Activated naive CD4-positive, alpha-beta T cell treated with anti-CD3 and anti-CD28 coated beads for 36 hours (primary cell): Measurements from ENCODE around the gene STOX1. TPM values are rescaled to one million over a fixed set of nuclear protein-coding genes. Genes with fewer than 3 reads are reported as not detected.
"Not testable (repeated sequence)": the region's sequence is repeated elsewhere in the genome, so short reads cannot be mapped to it uniquely, and the experiment has no call there.

Source experiments
- CTCF ChIA-PET: fragments of 350-600 bp; sonication (Branson Sonifier 250); formaldehyde crosslinking; loops from one replicate; lab custom pipeline; 2021; ENCODE audit warnings: antibody characterized with exemption; lab: Charles Lee
- DNase-seq: peaks from one replicate; pipeline ENCODE4 v3.0.0-alpha.2; 2020
- H3K27ac Mint-ChIP-seq: one replicate; pipeline ENCODE4 v1.8.0; 2021; ENCODE audit warnings: mild to moderate bottlenecking, mixed read lengths
- H3K27me3 Mint-ChIP-seq: one replicate; pipeline ENCODE4 v1.8.0; 2021; ENCODE audit warnings: low read depth, mixed read lengths
- H3K36me3 Mint-ChIP-seq: one replicate; pipeline ENCODE4 v1.8.0; 2021; ENCODE audit warnings: low read depth, mixed read lengths
- H3K4me1 Mint-ChIP-seq: one replicate; pipeline ENCODE4 v1.8.0; 2021; ENCODE audit warnings: low read depth, mixed read lengths
- H3K4me3 Mint-ChIP-seq: one replicate; pipeline ENCODE4 v1.8.0; 2021; ENCODE audit warnings: mild to moderate bottlenecking, moderate library complexity, mixed read lengths
- H3K9me3 Mint-ChIP-seq: one replicate; pipeline ENCODE4 v1.8.0; 2021; ENCODE audit warnings: mixed read lengths
- intact Hi-C: fragments of 100-400 bp; cut with micrococcal nuclease; formaldehyde crosslinking; loops from one replicate; pipeline ENCODE4 v1.15.1; 2023
- total RNA-seq, 2 experiments: library from RNA; stranded (reverse); gene quantifications; one replicate each; pipeline ENCODE4 v1.2.3, GENCODE V29; 2021

The STOX1 gene
- total RNA-seq, 2 experiments from 2014 or later = 0.38 to 0.42 TPM

DNA sequence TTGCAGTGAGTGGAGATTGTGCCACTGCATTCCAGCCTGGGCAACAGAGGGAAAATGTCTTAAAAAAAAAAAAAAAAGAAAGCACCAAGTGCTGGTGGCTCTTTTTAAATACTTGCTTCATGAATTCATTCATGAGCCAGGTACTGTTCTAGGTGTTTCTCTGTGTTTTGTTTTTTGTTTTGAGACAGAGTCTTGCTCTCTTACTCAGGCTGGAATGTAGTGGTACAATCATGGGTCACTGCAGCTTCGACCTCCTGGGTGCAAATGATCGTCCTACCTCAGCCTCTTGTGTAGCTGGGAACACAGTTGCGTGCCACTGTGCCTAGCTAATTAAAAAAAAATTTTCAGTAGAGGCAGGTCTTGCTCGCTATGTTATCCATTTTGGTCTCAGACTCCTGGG is 5.3 kb downstream of the STOX1 start:
- H3K4me1 Mint-ChIP-seq = peaks cover 6% of the 10 kb centered on the region
- no peak overlapping the region for H3K27ac Mint-ChIP-seq
- no peak for DNase-seq
- no peaks in the 10 kb centered on the region for H3K27me3 Mint-ChIP-seq
- H3K9me3 Mint-ChIP-seq = no peaks in the 10 kb centered on the region
- no peaks in the 10 kb centered on the region for H3K36me3 Mint-ChIP-seq
- CTCF ChIA-PET = no interaction called here
- intact Hi-C loops = no loop called here
- H3K4me3 Mint-ChIP-seq = no peak overlapping the region

DNA sequence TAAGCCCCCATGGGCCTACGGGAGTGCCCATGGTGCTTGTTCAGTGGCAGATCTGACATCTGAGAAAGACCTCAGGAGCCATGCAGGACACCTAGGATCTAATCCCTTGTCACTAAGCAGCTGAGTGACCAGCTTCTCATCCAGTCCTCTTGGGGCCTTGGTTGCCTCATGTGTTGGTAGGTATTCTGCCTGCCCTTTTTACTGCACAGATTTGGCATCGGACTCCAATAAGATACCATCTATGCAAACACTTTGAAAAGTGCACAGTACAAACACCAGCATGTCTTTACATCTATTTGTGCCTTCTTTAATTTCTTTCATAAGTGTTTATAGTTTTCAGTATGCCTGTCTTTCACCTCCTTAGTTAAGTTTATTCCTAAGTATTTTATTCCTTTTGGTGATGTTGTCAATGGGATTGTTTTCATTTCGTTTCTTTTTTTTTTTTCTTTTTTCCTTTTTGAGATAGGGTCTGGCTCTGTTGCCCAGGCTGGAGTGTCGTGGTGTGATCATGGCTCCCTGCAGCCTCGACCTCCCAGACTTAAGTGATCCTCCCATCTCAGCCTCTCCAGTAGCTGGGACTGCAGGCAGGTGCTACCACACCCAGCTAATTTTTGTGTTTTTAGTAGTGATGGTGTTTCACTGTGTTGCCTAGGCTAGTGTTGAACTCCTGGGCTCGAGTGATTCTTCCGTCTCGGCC is 10.4 kb downstream of the STOX1 start:
- intact Hi-C loops = no loop called here
- no peaks in the 10 kb centered on the region for H3K36me3 Mint-ChIP-seq
- H3K27ac Mint-ChIP-seq = no peak overlapping the region
- H3K4me3 Mint-ChIP-seq = no peak overlapping the region
- no peaks in the 10 kb centered on the region for H3K9me3 Mint-ChIP-seq
- no peaks in the 10 kb centered on the region for H3K27me3 Mint-ChIP-seq
- DNase-seq = no peak
- no peaks in the 10 kb centered on the region for H3K4me1 Mint-ChIP-seq
- CTCF ChIA-PET = interaction anchor here (0.8 kb wide), 1 partner anchor 489 kb away, joined by 4 read pairs; no protein-coding TSS in a partner anchor

DNA sequence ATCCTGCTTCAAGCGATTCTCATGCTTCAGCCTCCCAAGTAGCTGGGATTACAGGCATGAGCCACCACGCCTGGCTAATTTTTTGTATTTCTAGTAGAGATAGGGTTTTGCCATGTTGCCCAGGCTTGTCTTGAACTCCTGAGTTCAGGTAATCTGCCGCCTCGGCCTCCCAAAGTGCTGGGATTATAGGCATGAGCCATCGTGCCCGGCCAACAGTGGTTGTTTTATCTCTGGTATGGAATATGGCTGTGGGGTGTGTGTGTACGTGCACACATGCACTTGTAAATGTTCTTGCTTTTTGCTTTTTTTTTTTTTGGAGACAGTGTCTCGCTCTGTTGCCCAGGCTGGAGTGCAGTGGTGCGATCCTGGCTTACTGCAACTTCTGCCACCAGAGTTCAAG is 13.3 kb downstream of the STOX1 start:
- H3K9me3 Mint-ChIP-seq, intact Hi-C loops, H3K36me3 Mint-ChIP-seq, CTCF ChIA-PET, DNase-seq, H3K27me3 Mint-ChIP-seq, H3K4me3 Mint-ChIP-seq, H3K4me1 Mint-ChIP-seq, H3K27ac Mint-ChIP-seq: not testable (repeated sequence)

DNA sequence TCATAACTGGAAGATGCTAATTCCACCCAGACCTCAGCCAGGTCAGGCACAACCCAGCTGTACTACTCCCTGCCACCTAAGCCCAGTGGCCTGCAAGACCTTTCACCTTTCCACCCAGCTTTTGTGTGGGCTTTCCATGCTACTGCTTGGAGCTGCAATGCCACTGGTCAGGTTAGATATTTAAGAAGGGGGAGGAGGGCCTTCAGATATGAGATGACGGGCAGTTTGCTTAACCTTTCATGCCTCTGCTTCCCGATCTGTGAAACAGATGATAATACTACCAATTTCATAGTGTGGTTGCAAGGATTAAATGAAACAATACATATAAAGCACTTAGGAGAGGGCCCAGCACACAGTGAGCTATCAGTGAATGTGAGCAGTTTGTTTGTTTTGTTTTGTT is 20.9 kb downstream of the STOX1 start:
- intact Hi-C loops = no loop called here
- H3K36me3 Mint-ChIP-seq = no peaks in the 10 kb centered on the region
- no peaks in the 10 kb centered on the region for H3K9me3 Mint-ChIP-seq
- H3K27me3 Mint-ChIP-seq = no peaks in the 10 kb centered on the region
- no peak overlapping the region for H3K27ac Mint-ChIP-seq
- DNase-seq = no peak
- H3K4me1 Mint-ChIP-seq = no peaks in the 10 kb centered on the region
- no peak overlapping the region for H3K4me3 Mint-ChIP-seq
- CTCF ChIA-PET = interaction anchor here (0.6 kb wide), 1 partner anchor 268 kb away, joined by 4 read pairs; no protein-coding TSS in a partner anchor

DNA sequence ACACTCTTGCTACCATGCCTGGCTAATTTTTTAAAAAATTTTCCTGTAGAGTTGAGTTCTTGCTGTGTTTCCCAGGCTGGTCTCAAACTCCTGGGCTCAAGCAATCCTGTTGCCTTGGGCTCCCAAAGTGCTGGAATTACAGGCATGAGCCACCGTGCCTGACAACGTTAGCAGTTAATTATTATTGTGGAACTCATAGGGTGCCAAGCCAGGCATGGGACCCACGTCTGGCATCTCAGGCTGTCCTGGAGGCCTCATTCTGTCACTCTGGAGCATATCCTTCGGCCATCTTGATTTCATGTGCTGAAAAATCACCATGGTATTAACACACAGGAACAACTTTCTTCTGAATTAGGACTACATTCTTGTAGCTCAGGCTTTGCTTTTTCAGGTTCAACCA is 21.5 kb downstream of the STOX1 start:
- Mint-ChIP-seq H3K27ac (no peak overlapping the region), H3K4me3 (no peak overlapping the region), H3K4me1 (no peaks in the 10 kb centered on the region), H3K36me3 (no peaks in the 10 kb centered on the region), H3K9me3 (no peaks in the 10 kb centered on the region), H3K27me3 (no peaks in the 10 kb centered on the region)
- CTCF ChIA-PET = interaction anchor here (0.6 kb wide), 1 partner anchor 267 kb away, joined by 4 read pairs; no protein-coding TSS in a partner anchor
- intact Hi-C loops = no loop called here
- no peak for DNase-seq

DNA sequence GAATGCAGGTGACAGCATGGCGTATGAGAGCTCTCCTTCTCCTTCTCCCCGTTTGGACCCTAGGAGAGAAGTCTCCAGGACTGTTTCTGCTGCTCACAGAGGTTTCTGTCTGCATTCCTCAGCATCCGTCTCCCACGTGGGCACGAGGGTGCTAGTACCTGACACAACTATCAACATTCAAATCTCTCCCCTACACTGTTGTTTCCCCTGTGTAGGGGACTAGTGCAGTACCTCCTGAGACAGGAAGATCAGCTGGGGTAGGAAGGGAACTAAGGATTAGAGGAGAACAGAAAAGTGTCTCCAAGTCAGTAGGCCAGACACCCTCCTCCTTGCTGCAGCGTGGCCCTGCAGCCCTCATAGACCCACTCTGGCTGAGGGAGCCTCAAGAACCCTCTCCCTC is 29.0 kb downstream of the STOX1 start:
- no peak overlapping the region for H3K4me3 Mint-ChIP-seq
- CTCF ChIA-PET = interaction anchor here (0.7 to 1.6 kb wide), 2 partner anchors 10 to 29 kb away, joined by 3 read pairs; partner anchors contain the start of gene STOX1
- DNase-seq = no peak
- H3K36me3 Mint-ChIP-seq = peaks cover 5% of the 10 kb centered on the region
- peaks cover 13% of the 10 kb centered on the region for H3K9me3 Mint-ChIP-seq
- H3K27me3 Mint-ChIP-seq = no peaks in the 10 kb centered on the region
- H3K27ac Mint-ChIP-seq = no peak overlapping the region
- H3K4me1 Mint-ChIP-seq = no peaks in the 10 kb centered on the region
- intact Hi-C loops = no loop called here

DNA sequence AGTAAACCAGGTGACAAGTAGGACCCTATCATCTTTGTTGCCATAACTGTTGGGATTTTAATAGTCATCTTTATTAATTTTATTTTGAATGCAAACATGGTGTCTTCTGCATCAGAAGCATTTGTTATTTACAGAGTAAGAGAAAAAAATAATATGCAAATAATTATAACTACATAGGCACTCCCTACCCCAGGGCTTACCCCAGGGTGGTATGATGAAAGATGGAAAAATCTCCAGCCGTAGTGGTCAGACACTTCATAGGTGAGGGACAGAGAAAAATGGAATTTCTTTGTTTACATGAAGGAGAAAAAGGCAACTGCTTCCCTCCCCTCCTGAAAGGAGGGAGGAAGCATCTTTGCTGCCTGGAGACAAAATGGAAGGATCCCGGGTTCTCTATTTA is 29.7 kb downstream of the STOX1 start:
- peaks cover 5% of the 10 kb centered on the region for H3K36me3 Mint-ChIP-seq
- H3K4me3 Mint-ChIP-seq = no peak overlapping the region
- H3K9me3 Mint-ChIP-seq = peaks cover 19% of the 10 kb centered on the region
- DNase-seq = no peak
- no peaks in the 10 kb centered on the region for H3K27me3 Mint-ChIP-seq
- CTCF ChIA-PET = no interaction called here
- intact Hi-C loops = no loop called here
- no peaks in the 10 kb centered on the region for H3K4me1 Mint-ChIP-seq
- H3K27ac Mint-ChIP-seq = no peak overlapping the region

DNA sequence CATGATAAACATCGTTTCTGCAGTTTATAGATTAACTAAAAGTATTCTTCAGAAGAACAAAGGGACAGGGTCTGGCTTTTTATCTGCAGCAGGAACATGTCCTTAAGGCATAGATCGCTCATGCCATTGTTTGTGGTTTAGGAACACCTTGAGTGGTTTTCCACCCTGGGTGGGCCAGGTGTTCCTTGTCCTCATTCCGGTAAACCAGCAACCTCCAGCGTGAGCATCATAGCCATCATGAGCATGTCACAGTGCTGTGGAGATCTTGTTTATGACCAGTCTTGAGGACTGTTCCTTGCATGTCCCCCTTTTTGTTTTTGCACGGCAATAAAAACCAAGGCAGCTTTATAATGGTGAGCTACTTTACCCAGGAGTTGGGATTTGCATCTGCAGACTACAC is 33.9 kb downstream of the STOX1 start:
- Mint-ChIP-seq H3K36me3 (peaks cover 5% of the 10 kb centered on the region), H3K27ac (no peak overlapping the region), H3K27me3 (no peaks in the 10 kb centered on the region), H3K9me3 (peaks cover 29% of the 10 kb centered on the region), H3K4me1 (peaks cover 5% of the 10 kb centered on the region), H3K4me3 (no peak overlapping the region)
- intact Hi-C loops = no loop called here
- DNase-seq = no peak
- CTCF ChIA-PET = no interaction called here

DNA sequence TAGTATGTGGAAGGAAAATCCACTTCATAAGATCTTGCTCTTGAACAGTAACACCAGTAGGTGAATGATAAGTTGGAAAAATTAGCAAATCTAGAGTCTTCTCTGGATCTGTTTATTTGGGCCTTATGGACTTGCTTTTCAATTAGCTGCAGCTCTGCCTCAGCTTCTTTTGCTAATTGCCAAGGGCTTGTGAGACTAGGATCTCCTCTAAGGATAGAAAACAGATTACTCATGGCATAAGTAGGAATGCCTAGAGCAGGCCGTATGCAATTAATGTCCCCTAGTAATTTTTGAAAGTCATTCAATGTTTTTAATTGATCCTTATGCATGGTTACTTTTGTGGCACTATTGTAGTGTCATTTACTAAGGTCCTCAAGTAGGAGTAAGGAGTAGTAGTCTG is 37.3 kb downstream of the STOX1 start:
- intact Hi-C loops = no loop called here
- Mint-ChIP-seq H3K27me3 (no peaks in the 10 kb centered on the region), H3K4me1 (peaks cover 8% of the 10 kb centered on the region), H3K36me3 (peaks cover 5% of the 10 kb centered on the region), H3K4me3 (no peak overlapping the region), H3K9me3 (peaks cover 27% of the 10 kb centered on the region), H3K27ac (no peak overlapping the region)
- DNase-seq = no peak
- CTCF ChIA-PET = no interaction called here

DNA sequence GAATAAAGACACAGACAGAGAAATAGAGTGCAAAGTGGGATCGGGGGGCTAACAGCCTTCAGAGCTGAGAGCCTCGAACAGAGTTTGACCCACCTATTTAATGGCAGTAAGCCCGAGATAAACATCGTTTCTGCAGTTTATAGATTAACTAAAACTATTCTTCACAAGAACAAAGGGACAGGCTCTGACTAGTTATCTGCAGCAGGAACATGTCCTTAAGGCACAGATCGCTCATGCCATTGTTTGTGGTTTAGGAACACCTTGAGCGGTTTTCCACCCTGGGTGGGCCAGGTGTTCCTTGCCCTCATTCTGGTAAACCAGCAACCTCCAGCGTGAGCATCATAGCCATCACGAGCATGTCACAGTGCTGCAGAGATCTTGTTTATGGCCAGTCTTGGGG is 40.8 kb downstream of the STOX1 start:
- H3K36me3 Mint-ChIP-seq, H3K27ac Mint-ChIP-seq, H3K27me3 Mint-ChIP-seq, DNase-seq, H3K9me3 Mint-ChIP-seq, CTCF ChIA-PET, intact Hi-C loops, H3K4me3 Mint-ChIP-seq: not testable (repeated sequence)
- peaks cover 18% of the 10 kb centered on the region for H3K4me1 Mint-ChIP-seq

DNA sequence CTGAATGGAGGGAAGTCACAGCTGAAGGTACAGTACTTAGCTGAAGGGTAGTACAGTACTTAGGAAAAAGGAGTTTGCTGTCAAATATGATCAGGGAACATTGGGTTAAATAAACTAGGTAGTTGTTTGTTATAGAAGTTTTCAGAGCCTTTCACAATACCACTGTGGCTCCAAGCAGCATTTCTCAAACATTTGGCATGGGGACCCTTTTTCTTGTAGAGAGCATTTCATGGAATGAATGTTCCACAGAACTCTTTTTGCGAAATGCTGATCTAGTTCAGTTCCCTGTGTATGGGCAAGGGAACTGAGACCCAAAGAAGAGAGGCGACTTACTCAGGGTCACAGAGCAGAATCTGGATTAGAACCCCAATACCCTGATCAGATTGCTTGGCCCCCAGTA is 42.3 kb downstream of the STOX1 start:
- Mint-ChIP-seq H3K36me3 (no peaks in the 10 kb centered on the region), H3K4me1 (peaks cover 18% of the 10 kb centered on the region), H3K9me3 (peaks cover 2% of the 10 kb centered on the region), H3K27ac (no peak overlapping the region), H3K27me3 (no peaks in the 10 kb centered on the region), H3K4me3 (no peak overlapping the region)
- DNase-seq = no peak
- CTCF ChIA-PET = no interaction called here
- intact Hi-C loops = loop anchor here (1.0 kb wide), 1 partner anchor 32 kb away; the partner anchor contains the start of gene DDX50

DNA sequence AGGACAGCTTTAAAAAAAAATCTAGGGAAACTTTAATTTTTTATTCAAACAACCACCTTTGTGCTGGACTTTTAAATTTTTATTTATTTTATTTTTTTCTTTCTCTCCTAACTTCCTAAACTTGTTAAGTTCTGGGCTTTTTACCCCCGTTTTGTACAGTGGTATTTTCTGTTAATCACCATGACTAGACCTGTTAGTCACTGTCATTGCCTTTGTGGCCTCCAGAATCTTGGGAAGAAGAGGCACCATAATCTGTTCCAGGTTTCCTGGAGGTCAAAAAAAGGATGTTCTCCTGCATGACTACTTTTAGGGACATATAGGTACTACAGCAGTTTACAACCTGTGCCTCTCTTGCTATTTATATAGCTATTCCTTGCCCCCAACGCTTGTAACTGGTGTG is 42.7 kb downstream of the STOX1 start:
- intact Hi-C loops = loop anchor here (1.0 kb wide), 1 partner anchor 31 kb away; the partner anchor contains the start of gene DDX50
- CTCF ChIA-PET = no interaction called here
- H3K27ac Mint-ChIP-seq = no peak overlapping the region
- H3K36me3 Mint-ChIP-seq = no peaks in the 10 kb centered on the region
- peaks cover 18% of the 10 kb centered on the region for H3K4me1 Mint-ChIP-seq
- H3K4me3 Mint-ChIP-seq = no peak overlapping the region
- H3K9me3 Mint-ChIP-seq = peaks cover 2% of the 10 kb centered on the region
- DNase-seq = no peak
- H3K27me3 Mint-ChIP-seq = no peaks in the 10 kb centered on the region

DNA sequence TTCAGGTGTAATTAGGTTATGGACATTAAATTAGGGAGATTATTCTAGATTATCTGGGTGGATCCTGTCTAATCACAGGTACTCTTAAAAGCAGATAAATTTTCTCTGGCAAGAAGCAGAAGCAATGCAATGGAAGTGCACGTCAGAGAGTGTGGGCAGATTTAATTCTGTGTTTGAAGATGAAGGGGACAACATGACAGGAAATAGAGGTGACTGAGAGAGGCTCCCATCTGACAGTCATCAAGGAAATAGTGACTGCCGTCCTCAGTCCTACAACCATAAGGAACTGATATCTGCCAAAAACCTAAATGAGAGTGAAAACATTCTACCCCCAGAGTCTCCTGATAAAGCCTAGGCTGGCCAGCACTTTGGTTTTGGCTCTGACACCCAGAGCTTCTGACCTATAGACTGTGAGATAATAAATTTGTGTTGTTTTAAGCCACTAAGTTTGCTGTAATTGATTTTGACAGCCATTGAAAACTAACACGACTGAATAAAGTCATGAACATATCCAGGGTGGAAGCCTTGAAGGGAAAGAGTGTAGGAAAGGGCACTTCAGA is 43.3 kb downstream of the STOX1 start:
- no peak overlapping the region for H3K27ac Mint-ChIP-seq
- H3K9me3 Mint-ChIP-seq = peaks cover 2% of the 10 kb centered on the region
- no peaks in the 10 kb centered on the region for H3K27me3 Mint-ChIP-seq
- peak; percentile 60 for DNase-seq
- intact Hi-C loops = loop anchor here (1.0 kb wide), 1 partner anchor 31 kb away; the partner anchor contains the start of gene DDX50
- no peaks in the 10 kb centered on the region for H3K36me3 Mint-ChIP-seq
- H3K4me1 Mint-ChIP-seq = peaks cover 18% of the 10 kb centered on the region
- no peak overlapping the region for H3K4me3 Mint-ChIP-seq
- CTCF ChIA-PET = interaction anchor here (0.6 to 1.6 kb wide), 2 partner anchors 11 to 425 kb away, joined by 3 to 4 read pairs; no protein-coding TSS in a partner anchor
